SU-DHL-6 (cell line): Measurements from ENCODE around the gene MIGA2.

ENCODE experiments used
- CTCF ChIP-seq: fragments of 200-600 bp; sonication (generic); IDR thresholded peaks from one replicate; pipeline ENCODE4 v1.5.1; 2017; ENCODE audit warnings: antibody characterized with exemption, mild to moderate bottlenecking, low read length, moderate library complexity; ENCODE audit not compliant: insufficient read depth, poor library complexity, severe bottlenecking
- EZH2phosphoT487 ChIP-seq: fragments of 200-600 bp; sonication (generic), shearing (Covaris generic); conservative IDR thresholded peaks from 2 replicates; pipeline ENCODE4 v1.6.1; 2018; ENCODE audit warnings: mild to moderate bottlenecking, antibody characterized with exemption, low read length, moderate library complexity, mixed read lengths

GRCh38 chr9:128995791-128996190, 40.6 kb upstream of the MIGA2 start:
- TF ChIP-seq CTCF (no peak), EZH2phosphoT487 (no peak)
